NCI-H1694 (cell line): ENCODE results near the gene PIGM.

ENCODE experiments used
- DNase-seq: peaks from one replicate; lab custom pipeline; 2025; lab: John Stamatoyannopoulos, UW

PIGM gene

DNA sequence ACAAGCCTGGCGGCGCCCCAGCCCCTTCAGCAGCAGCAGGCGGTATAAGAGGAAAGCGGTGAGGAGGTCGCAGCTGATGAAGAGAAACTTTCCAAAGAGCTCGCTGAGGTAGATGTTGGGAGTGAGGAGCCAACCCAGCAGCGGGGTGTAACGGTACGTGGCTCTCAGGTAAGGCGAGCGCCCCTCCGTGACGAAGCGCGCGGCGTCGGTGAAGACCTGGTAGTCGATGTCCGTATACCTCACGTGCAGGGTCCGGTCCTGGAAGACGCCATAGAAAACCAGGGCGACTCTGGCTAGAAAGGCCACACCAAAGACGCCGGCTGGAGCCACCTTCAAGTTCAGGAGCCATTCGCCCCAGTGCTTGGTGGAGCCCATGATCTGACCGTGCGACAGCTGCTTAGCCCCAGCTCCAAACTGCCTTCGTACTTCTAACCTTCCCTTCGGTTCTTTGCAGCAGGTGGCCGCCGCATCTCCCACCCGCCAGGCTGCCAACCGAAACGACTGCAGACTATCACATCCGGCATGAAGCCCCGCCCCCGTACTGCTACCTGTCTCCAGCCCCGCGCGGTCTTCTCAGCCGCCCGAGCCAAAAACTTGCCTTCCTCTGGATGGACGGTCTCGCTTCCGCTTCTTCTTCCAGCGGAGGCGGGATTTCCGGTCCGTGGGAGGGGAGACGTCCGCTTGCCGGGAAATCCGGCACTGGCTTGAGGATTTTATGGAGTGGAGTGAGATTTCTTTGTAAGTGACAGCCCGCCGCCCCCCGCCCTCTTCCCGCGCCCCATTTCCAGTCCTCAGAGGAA is at the start of gene PIGM:
TSS of gene PIGM (minus strand) at position 626 of the 800 bp plus-strand sequence. CDS start at position 375, 251 bp downstream.
- peak; percentile 96 for DNase-seq

DNA sequence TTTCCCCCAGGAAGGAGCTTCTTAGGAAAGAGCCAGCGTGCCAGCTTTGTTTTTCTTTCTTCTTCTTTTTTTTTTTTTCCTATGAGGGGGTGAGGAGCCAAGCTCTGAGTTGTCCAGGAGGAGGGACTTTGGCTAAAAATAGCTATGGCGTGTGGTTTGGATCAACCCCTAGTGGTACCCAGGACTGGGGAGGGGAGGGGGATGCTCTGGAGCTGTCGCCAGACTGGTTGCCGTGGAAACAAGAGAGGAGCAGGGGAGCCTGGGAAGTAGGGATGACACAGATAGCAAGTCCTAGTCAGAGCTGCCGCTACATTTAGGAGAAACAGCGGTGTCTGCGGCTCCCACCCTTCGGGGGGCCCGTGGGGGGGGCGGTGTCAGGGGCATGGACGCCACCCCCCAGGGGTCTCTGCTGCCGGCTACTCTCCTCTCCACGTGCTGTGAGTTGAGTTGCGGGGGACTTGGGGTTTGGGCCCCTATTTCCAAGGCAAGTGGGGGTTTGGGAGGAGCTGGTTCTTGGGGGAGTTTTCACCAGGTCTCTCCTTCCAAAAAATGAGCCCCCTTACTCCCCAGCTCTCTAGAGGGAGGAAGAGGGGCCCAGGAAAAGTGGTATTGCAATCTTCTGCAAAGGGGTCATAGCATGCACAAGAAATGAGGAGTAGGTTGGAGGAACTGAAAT is 49.6 kb upstream of the PIGM start, which contains the start of gene KCNJ9:
TSS of gene KCNJ9 (plus strand) at position 278 of the 676 bp plus-strand sequence. CDS start 2,493 bp downstream, outside the sequence.
- peak; percentile 35 for DNase-seq

DNA sequence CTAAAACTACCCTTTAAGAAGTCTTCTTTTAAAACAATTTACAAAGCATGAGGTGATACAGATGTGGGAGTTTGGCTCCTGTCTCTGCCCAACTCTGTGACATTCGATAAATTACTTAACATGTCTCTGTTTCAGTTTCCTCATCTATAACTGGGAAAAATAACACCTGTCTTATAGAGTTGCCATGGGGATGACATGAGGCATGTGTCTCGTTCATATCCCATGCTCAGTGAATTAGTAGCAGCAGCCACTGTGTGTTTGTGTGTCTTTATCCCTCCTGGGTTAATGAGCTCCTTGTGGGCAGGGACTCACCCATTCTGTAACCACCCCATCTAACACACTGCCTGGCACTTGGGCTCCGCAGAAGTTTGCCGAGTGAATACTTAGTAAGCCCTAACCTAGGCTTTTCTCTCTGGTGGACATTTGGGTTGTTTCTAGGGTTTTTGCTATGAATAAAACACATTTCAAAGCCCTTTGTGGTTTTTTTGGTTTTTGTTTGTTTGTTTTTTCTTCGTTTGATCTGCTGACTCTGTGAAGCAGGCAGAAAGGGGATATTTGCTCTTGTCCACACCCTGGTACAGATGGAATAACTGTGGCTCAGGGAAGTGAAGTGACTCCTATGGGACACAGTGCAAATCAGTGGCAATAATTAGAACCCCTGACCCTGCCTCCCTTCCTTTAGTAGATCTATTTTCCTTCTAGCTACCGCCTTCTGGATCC is 48.8 kb upstream of the PIGM start:
- DNase-seq = no peak

DNA sequence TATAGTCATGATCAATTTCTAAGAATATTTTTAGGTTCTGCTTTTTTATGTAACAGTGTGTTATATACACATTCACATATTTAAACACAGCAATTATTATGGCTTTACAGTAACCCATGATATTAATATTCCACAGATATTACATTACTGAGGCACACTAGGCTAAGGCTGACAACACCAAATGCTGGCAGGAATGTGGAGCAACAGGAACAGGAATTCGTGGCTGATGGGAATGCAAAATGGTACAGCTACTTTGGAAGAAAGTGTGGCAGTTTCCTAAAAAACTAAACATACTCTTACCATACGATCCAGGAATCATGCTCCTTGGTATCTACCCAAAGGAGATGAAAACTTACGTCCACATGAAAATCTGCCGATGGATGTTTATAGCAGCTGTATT is 47.7 kb upstream of the PIGM start:
- no peak for DNase-seq

DNA sequence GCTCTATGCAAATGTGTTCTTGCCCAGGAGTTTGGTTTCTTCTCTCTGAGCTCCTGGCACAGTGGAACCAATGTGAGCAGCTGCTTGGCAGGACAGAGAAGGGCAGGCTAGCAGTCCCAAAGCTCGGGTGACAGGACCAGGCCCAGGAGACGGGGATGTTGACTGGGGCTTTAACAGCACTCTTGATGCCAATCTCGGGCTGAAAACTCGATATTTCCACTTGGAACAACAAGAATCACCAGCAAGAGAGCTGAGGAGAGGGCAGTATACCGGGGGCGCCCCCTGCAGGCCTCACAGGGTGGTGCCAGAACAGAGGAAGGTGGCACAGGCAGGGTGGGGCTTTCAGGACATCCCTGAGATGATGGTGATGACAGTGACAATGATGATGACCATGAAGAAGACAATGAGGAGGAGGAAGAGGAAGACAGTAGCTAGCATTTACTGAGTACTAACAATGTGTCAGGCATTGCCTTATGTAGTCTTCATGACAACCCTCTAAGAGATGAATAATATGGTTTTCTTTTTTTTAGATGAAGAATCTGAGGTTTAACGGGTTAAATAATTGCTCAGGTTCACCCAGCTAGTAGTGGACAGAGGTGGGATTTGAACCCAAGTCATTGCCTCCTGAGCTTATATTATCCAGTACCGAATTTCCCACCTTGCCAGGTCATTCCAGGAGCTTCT is 46.9 kb upstream of the PIGM start:
- DNase-seq = peak; percentile 25

DNA sequence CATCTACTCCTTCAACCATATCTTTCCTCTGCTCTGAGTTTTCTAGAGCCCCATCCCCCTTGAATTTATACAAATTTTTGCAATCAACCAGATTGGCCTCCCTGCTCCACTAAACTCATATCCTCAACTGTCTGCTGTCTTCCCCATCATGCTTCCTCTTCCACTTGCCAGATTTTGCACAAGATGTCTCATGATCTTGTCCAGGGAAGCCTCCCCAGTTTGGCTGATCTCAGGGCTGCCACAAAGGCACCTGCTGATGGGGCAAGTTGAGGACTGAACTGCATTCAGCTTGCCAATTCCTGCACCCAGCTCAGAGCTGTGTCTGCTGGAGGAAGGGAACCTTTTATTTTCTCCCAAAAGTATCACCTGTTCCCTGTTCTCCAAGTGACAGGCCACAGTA is 45.7 kb upstream of the PIGM start:
- no peak for DNase-seq

DNA sequence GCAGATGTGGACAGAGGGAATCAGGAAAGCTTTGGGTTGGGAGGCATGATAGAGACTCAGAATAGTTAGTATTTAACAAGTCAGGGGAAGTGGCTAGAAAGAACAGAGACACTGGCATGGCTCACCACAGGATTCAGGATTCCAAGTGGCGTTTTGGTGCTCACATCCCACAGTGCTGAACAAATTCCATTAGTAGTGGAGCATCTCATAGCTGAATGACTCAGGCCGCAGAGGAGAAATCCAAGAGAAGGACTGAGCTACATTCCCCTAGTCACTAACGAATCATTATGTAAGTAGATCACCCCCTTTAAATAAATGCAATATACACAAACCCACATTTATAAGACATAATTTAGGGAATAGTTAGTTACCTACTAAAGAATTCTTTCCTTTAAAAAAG is 44.5 kb upstream of the PIGM start:
- no peak for DNase-seq

DNA sequence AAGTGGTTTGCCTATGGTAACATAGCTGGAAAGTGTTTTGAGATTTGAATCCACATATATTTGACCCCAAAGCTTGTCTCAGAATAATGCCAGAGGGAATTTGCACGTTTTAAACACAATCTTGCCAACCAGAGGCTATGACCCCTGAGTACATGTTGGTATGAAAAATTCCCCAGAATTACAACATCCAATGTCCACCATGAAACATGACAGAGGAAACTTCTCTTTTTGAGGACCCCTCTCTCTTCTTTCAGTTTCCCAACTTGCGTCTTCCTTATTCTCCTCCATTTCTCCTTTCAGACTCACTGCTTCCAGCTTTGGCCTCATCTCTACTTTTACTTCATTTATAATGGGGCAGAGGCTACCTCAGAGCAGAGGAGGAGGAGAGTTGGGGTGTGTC is 44.0 kb upstream of the PIGM start:
- DNase-seq = no peak

DNA sequence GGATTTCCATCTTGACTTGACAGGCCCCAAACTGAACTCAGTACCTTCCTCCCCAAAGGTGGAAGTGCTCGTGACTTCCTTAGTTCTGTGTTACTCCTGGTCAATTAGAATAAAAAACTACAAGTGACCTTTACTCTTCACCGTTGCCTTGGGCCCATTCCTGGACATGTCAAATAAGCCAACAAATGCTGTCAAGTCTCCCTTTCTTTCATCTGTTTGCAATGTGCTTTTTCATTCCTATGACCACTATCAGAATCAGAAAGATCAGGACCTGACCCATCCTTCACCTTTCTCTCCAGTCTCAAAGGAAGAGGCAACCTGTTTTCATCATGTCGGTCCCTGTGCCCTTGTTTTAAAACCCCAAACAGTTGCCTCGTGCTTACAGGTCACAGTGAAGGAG is 43.1 kb upstream of the PIGM start:
- DNase-seq = no peak

DNA sequence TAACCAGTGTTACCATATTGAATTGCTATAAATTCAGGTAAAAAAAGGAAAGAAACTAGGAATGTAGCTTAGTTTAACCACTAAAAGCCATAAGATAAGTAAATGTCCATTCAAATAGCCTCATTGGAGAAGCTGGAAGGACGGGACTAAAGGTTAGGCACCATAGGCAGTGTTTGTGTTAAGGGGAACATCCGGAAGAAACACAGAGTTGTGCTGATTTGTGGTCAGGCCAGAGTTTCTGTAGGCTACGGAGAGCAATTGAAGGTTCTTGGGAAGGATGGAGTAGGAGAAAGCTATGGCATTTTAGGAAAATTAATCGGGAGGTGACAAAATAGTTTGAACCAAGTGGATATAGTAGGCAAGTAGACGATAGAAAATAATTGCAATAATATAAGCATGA is 39.5 kb upstream of the PIGM start:
- DNase-seq = no peak

DNA sequence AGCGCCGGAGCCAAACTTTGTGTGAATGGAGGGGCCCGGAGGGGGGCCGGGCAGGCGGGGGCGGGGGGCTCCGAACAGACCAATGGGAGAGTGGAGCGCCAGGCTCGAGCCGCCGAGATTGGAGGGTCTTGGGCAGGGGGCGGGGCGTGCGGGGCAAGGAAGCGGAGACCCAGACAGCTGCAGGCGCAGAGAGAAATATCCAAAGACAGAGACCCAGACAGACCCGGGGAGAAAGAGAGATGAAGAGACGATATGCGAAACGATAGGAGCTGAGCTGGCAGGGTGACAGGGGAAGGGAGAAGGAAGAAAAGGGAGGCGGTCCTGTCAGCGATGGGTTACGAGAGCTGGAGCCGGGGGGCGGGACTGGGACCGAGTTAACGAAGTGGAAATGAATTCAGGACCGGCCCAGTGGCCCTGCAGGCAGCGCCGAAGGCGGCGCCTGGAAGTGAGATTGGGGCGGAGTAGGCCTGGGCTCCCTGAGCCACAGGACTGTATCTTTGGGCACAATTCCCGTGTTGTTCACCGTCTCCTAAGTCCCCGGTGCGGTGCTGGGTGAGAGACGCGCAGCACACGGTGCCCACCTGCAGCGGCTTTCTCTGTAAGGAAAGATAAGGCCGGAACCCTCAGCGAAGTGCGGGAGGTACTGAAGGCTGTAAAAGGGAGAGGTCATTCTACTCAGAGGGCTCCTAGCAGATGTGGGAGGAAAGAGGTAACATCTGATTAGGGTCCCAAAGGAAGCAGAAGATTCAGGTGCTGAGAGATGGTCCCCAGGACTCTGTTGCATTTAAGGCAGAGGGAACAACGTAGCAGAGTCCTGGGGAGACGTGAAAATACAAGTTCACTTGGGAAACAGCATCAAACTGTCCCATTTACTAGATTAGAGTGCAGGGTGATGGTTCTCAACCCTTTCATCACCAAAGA is 38.7 kb upstream of the PIGM start:
- DNase-seq = peak; percentile 72

DNA sequence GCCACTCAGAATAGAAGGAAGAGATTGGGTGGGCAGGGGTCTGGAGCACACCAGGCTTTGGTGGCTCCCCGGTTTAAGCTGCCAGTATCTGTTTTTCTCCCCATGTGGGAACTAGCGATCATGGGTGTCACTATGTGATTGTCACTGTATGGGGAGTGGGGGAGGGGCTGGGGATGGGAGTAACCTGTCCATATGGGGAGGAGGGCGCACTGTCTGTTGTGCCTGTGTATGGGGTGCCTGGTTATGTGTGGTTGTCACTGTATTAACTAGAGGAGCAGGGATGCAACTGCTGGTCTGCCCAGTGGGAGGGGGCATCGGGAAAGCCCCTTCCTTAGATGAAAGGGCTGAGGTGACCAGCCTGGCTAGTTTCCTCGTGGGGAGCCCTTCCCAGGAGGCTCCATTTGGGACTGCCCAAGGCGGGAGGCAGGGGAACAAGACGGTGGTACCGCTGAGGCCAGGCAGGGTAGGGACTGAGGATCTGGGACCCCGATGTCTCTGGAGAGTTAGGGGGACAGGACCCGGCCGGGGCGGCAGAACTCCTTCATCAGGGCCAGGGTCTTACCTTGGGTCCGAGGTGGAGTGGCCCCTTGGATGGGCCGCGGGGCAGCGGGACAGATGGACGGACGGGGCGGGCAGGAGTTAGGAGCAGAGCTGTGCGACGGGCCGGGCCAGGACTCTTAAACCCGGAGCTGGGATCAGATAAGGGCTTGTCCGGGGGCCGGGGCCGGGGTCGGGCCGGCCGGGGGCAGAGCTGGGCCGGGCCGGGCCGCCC is 37.9 kb upstream of the PIGM start, which contains the start of gene KCNJ10:
TSS of gene KCNJ10 (minus strand) at position 701 of the 772 bp plus-strand sequence. CDS start 27,628 bp downstream, outside the sequence.
- DNase-seq = no peak

DNA sequence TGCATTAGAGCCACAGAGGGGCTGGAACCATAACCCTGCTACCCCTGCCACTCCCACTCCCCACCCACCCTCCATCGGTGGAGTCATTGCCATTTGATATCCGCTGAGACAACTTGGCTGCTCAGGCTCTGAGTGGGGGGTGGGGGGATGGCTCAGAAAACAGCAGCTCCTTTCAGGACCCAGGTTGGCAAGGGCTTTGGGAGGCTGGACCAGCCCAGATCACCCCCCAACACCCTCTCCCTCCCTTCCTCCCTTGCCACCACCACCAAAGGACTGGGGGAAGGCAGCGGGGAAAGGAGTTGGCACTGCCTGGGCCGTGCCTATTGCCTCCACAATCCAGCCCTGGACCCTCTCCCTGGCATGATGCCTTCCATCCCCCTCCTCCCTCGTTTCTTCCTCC is 36.4 kb upstream of the PIGM start:
- DNase-seq = no peak

DNA sequence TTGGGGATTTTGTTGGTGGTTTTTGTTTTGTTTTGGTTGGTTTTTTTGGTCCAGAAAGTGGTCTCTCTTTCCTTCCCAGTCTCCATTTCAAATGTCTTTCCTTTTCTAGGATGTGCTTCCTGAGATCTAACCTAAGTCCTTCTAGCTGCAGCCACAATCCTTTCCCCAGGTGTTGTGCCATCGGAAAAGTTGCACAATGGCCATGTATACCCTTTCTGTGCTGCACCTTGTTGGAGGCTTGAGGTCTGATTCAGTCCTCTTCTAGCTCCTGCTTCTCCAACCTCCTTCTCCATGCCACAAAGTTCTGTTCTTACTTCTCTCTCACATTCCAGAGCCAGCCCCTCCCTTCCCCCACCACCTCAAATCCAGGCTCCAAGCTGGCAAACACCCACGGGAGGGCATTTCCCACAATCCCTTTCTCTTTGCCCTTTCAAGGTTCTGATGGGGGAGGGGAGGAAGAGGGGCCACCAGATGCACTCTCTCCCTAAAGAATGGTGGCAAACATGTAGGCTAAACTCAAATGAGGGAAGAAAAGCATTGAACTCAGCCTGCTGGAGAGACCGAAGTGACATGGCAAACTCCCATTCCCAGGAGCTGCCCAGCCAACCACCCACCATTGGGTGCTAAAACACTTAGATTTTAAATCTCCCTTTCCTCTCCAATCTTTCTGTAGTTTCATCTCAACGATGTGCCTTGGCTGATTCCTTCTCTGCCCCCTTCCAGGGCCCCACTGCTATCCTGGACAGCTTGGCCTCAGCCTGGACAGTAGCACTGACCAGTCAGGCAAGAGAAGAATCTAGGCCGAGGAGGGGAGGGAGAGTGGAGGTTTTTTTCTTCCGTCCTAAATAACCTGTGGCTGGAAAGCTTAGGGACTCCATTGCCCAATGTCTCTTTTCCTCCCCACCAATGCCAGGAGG is 35.3 kb upstream of the PIGM start:
- DNase-seq = no peak

DNA sequence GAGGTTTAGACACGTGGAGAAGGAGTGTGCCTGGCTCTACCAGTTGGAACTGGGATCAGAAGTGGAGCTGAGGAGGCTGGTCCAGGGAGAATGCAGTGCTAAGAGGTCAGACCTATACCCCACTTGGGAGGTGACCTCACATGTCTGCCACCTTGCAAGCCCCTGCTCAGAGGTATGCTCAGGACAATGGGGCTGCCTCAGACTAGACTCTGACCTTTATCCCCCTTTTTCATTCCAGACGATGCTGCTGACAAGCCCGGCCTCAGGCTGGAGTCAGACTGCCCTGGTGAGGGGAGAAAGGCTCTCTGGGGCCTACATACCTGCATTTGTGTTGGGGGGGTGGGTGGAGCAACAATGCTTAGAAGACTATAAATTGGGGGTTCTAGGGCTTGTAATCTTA is 33.0 kb upstream of the PIGM start:
- DNase-seq = no peak

DNA sequence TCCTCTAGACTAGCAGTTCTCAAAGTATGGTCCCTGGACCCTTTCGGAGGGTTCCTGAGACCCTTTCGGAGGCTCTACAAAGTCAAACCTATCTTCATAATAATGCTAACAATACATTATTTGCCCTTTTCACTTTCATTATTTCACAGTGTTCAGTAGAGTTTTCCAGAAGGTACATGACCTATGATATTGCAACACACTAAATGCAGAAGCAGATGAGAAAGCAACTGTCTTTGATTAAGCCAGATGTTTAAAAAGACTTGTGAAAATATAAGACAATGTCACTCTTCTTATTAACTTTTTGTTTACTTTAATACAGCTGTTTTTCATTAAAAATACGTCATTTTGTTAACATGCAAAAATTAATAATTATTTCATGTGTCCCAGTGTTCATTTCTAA is 32.4 kb upstream of the PIGM start:
- DNase-seq = no peak

DNA sequence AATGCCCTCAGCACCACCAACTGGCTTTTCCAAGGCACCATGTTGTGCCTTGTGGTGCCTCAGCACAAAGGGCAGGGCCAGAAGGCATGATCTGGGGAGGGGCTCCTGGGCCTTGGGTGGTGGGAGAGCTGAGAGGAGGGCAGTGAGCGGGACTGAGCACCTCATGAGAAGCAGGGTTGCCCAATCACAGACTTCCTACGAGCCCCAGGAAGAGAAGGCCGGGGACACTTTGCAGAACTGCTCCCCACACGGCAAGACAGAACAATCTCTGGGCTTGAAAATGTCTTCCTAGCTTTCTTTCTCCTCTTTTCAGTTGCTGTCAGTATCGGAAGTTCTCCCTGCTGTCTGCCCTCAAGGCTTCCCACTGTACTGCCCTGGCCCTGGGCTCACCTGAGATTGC is 31.4 kb upstream of the PIGM start:
- no peak for DNase-seq

DNA sequence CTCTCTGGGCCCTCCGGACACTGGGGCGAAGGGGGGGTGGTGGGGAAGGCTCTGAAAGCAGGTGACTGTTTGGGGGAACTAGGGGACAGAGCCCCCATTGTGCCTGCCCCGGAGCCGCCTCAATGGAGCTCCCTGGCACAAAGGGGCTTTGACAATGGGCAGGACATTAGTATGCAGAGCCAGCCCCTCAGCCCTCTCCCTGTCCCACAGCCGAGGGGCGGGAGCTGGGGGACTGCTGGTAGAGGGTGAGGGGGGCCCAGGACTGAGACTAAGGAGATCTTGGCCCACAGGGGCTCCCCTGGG is 30.4 kb upstream of the PIGM start:
- no peak for DNase-seq
